HG03378 (cell line): ENCODE data around the gene AP1G1.

ENCODE experiments used
- ATAC-seq: cut with Tn5 transposase; IDR thresholded peaks from one replicate; pipeline ENCODE4 v1.9.1; 2021; ENCODE audit warnings: mild to moderate bottlenecking, moderate library complexity; ENCODE audit not compliant: unreplicated experiment

Gene AP1G1

GRCh38 chr16:71762186-71762585 is 46.4 kb downstream of the AP1G1 start:
- ATAC-seq = no peak

GRCh38 chr16:71761097-71761496 is 47.5 kb downstream of the AP1G1 start:
- ATAC-seq = no peak

DNA sequence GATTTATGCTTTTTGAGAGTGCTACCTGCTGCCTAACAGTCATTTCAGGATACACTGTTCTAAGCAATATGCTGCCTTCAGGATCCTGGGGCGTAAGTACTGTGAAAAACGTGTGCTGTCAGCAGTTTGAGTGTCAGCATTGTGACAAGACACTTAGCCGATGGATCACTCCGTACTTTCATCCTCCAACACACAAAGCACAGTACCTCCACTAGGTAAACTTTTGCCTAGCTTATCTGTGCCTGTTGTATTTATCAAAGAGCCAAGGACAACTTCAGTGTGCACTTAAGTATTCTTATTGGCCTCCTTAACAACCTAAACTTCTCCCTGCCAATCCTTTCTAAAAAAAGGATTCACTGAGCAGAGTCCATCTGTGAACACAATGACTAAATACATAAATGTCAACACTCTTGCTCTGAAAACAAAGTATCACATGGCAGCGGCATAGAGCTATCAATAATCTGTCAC is 50.3 kb downstream of the AP1G1 start:
- no peak for ATAC-seq

- ATAC-seq = no peak
Observed at GRCh38 chr16:71754652-71755051, 54.0 kb downstream of the AP1G1 start.

DNA sequence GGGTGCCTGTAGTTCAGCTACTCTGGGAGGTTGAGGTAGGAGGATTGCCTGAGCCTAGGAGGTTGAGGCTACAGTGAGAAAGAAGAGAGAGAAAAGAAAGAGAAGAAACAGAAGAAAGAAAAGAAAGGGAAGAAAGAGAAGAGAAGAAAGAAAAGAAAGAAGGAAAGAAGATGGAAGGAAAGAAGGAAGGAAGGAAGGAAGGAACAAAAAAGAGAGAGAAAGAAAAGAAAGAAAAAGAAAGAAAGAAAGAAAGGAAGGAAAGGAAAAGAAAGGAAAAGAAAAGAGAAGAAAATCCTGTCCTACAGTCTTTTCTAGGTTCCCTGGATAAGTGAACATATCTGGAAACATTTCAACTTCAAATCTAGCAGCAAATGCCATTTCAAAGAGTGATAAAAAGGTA is 54.5 kb downstream of the AP1G1 start:
- no peak for ATAC-seq

- no peak for ATAC-seq
Observed at GRCh38 chr16:71748226-71748625, 60.4 kb downstream of the AP1G1 start.

DNA sequence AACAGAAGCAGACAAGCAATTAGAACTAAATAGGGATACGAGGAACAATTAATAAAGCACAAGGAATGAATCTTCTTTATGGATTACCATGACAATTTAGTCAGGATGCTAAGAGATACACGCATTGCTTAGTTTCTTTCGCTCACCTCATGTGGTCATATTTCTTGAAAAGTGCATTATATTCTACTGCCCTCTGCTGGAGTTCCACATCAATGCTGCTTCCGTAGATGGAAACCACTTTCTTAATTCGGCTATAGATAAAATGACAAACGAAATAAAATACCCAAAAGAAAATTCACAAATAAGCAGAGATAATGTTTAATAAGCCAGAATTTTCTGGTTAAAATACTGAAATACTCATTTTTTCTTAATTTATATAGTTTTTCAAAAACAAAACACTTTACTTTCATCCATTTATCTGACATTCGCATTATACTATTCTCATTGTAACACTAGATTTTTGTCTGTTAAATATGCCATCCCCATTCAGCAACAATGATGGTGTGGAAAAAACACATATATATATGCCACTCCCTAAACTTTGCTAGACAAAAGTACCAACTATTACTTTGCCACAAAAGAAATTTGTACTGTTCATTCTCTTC is 62.1 kb downstream of the AP1G1 start:
- ATAC-seq = no peak

- no peak for ATAC-seq
Observed at GRCh38 chr16:71738855-71739254, 69.8 kb downstream of the AP1G1 start.

GRCh38 chr16:71737501-71737900 is 71.1 kb downstream of the AP1G1 start:
- ATAC-seq = no peak

DNA sequence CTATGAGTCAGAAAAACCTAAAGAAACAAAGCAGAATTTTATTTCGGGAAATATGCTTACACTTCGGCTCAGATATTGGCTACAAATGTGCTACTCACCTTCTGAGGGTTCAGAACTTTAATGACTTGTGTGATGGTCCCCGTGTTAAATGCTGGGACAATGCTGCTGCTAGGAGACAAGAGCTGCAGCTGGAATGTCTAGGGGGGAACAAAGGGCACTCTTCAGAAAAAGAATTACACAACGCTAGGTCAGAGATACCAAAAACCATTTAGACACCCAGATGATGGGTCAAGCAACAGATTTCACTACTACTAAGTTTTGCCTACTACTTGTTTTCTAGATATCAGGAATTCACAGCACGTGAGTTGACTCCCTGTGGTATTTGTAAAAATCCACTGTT is 74.1 kb downstream of the AP1G1 start:
- ATAC-seq = no peak

DNA sequence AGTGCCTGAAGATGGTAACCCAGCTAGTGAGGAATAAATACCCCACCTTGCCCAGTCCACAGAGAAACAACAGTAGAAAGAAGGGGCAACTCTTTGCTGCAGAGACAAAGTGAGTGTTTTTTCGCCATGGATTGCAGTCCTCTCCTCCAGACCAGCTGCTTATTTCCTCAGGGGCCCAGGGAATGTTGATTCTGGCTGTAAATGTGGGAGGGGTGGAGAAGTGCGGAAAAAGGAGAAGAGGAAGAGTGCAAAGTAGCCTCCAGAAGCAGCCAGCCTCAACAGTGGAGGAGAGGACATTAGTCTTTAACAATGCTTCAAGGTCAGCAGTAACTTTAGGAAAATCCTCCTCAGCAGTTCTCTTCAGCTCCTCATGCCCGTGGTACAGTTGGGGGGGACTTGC is 76.0 kb downstream of the AP1G1 start:
- no peak for ATAC-seq

GRCh38 chr16:71727551-71728324 is 80.9 kb downstream of the AP1G1 start:
- no peak for ATAC-seq

- ATAC-seq = no peak
Observed at GRCh38 chr16:71726476-71727315, 81.9 kb downstream of the AP1G1 start.

DNA sequence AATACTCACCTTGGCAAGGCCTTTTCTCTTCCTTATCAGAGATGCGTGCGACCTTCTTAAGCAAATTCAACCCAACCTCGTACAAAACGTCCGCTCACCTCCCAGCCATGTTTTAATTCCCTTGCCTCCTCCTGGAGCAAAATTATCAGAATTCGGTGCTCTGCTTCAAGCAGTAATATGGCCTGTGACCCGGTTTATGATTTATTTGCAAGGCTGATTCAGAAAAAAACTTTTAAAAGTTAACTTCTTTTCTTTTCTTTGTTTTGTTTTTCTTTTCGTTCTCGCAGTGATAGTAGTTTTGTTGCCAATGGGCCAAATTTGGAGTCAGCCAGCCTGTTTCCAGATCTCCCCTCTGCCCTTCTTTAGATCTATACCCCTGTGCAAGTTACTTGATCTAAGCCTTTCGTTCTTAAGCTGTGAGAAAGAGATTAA is 84.3 kb downstream of the AP1G1 start, which contains the start of gene PHLPP2:
Gene PHLPP2, minus strand, starts transcription at position 382 of the 432 bp plus-strand sequence. CDS start 9,906 bp downstream, outside the sequence.
- ATAC-seq = no peak

GRCh38 chr16:71723537-71724319 is 84.9 kb downstream of the AP1G1 start:
- peak; percentile 45 for ATAC-seq

GRCh38 chr16:71722801-71723536 is 85.7 kb downstream of the AP1G1 start:
- peak; percentile 32 for ATAC-seq

GRCh38 chr16:71721066-71721740 is 87.4 kb downstream of the AP1G1 start:
- no peak for ATAC-seq

- ATAC-seq = no peak
Observed at GRCh38 chr16:71712501-71712900, 96.1 kb downstream of the AP1G1 start.

DNA sequence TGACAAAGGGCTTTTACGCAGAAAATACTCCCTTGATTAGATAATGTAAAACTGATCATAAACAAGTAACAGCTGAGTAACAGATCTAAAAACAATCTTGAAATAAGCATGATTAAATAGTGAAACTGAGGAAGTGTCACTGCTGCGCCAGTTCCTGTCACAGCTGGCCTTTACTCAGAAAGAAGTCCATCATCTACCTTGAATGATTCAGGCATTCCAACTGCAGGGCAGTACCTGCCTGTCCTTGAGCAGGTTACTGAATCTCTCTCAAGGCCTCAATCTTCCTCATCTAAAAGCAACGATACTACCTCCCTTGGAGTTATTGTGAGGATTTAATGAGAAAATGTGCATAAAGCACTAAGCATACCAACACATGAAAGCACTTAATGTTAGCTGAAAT is 96.8 kb downstream of the AP1G1 start:
- ATAC-seq = no peak
